ENCODE measurements around the gene ARHGAP40.

ARHGAP40 gene

GRCh38 chr20:38644588-38645260 is 43.1 kb downstream of the ARHGAP40 start:
- Histone ChIP-seq H3K9ac (ENCODE audit: insufficient read length, low read depth) (no peak overlapping the region), H3K36me3 (ENCODE audit: insufficient read depth, insufficient read length, low read length) (no peaks in the 10 kb centered on the region), H3K4me1 (ENCODE audit: insufficient read depth, insufficient read length) (peaks cover 13% of the 10 kb centered on the region), H3K4me3 (ENCODE audit: insufficient read length, low read depth) (no peak overlapping the region), H3K9me3 (ENCODE audit: insufficient read depth, low read length) (no peaks in the 10 kb centered on the region), H3K27me3 (ENCODE audit: insufficient read depth, insufficient read length) (peaks cover 49% of the 10 kb centered on the region)
- no peak for DNase-seq (ENCODE audit: low read depth, low spot score)
- TF ChIP-seq SUZ12 (IDR thresholded peaks at IDR 0.05; ENCODE audit: extremely low read depth, insufficient read depth, insufficient read length): no peak
- TF ChIP-seq ZNF274 (IDR thresholded peaks at IDR 0.05; ENCODE audit: low read depth, low read length): no peak

GRCh38 chr20:38645351-38645750 is 43.7 kb downstream of the ARHGAP40 start:
- TF ChIP-seq ZNF274 (IDR thresholded peaks at IDR 0.05; ENCODE audit: low read depth, low read length) (no peak), YY1 (IDR thresholded peaks at IDR 0.05; ENCODE audit: insufficient read depth, insufficient read length) (no peak), SUZ12 (IDR thresholded peaks at IDR 0.05; ENCODE audit: extremely low read depth, insufficient read depth, insufficient read length) (no peak)
- H3K4me3 ChIP-seq (ENCODE audit: insufficient read length, low read depth): no peak overlapping the region
- peaks cover 13% of the 10 kb centered on the region for H3K4me1 ChIP-seq (ENCODE audit: insufficient read depth, insufficient read length)
- no peak for DNase-seq (ENCODE audit: low read depth, low spot score)
- H3K27me3 ChIP-seq (ENCODE audit: insufficient read depth, insufficient read length): peaks cover 51% of the 10 kb centered on the region
- no peak overlapping the region for H3K9ac ChIP-seq (ENCODE audit: insufficient read length, low read depth)
- H3K9me3 ChIP-seq (ENCODE audit: insufficient read depth, low read length): no peaks in the 10 kb centered on the region
- H3K36me3 ChIP-seq (ENCODE audit: insufficient read depth, insufficient read length, low read length): no peaks in the 10 kb centered on the region

- Histone ChIP-seq H3K4me1 (ENCODE audit: insufficient read depth, insufficient read length) (peaks cover 13% of the 10 kb centered on the region), H3K27me3 (ENCODE audit: insufficient read depth, insufficient read length) (peaks cover 51% of the 10 kb centered on the region), H3K9ac (ENCODE audit: insufficient read length, low read depth) (peak overlapping the region; percentile 71), H3K4me3 (ENCODE audit: insufficient read length, low read depth) (peak overlapping the region; percentile 5), H3K36me3 (ENCODE audit: insufficient read depth, insufficient read length, low read length) (no peaks in the 10 kb centered on the region), H3K9me3 (ENCODE audit: insufficient read depth, low read length) (no peaks in the 10 kb centered on the region)
- DNase-seq (ENCODE audit: low read depth, low spot score): peak; percentile 71
- TF ChIP-seq SUZ12 (IDR thresholded peaks at IDR 0.05; ENCODE audit: extremely low read depth, insufficient read depth, insufficient read length): no peak
- TF ChIP-seq YY1 (IDR thresholded peaks at IDR 0.05; ENCODE audit: insufficient read depth, insufficient read length): no peak
- TF ChIP-seq ZNF274 (IDR thresholded peaks at IDR 0.05; ENCODE audit: low read depth, low read length): no peak
Measured at GRCh38 chr20:38645980-38646858, 44.6 kb downstream of the ARHGAP40 start.

- peak; percentile 43 for DNase-seq (ENCODE audit: low read depth, low spot score)
- peaks cover 13% of the 10 kb centered on the region for H3K4me1 ChIP-seq (ENCODE audit: insufficient read depth, insufficient read length)
- no peaks in the 10 kb centered on the region for H3K36me3 ChIP-seq (ENCODE audit: insufficient read depth, insufficient read length, low read length)
- H3K9ac ChIP-seq (ENCODE audit: insufficient read length, low read depth): no peak overlapping the region
- peaks cover 58% of the 10 kb centered on the region for H3K27me3 ChIP-seq (ENCODE audit: insufficient read depth, insufficient read length)
- no peak overlapping the region for H3K4me3 ChIP-seq (ENCODE audit: insufficient read length, low read depth)
- TF ChIP-seq SUZ12 (IDR thresholded peaks at IDR 0.05; ENCODE audit: extremely low read depth, insufficient read depth, insufficient read length) (no peak), ZNF274 (IDR thresholded peaks at IDR 0.05; ENCODE audit: low read depth, low read length) (no peak), YY1 (IDR thresholded peaks at IDR 0.05; ENCODE audit: insufficient read depth, insufficient read length) (no peak)
- no peaks in the 10 kb centered on the region for H3K9me3 ChIP-seq (ENCODE audit: insufficient read depth, low read length)
Measured at GRCh38 chr20:38649275-38649891, 47.8 kb downstream of the ARHGAP40 start.

- DNase-seq (ENCODE audit: low read depth, low spot score): no peak
- Histone ChIP-seq H3K27me3 (ENCODE audit: insufficient read depth, insufficient read length) (peaks cover 56% of the 10 kb centered on the region), H3K9me3 (ENCODE audit: insufficient read depth, low read length) (no peaks in the 10 kb centered on the region), H3K9ac (ENCODE audit: insufficient read length, low read depth) (no peak overlapping the region), H3K4me3 (ENCODE audit: insufficient read length, low read depth) (no peak overlapping the region), H3K4me1 (ENCODE audit: insufficient read depth, insufficient read length) (peaks cover 13% of the 10 kb centered on the region), H3K36me3 (ENCODE audit: insufficient read depth, insufficient read length, low read length) (no peaks in the 10 kb centered on the region)
- TF ChIP-seq ZNF274 (IDR thresholded peaks at IDR 0.05; ENCODE audit: low read depth, low read length): no peak
- no peak for TF ChIP-seq SUZ12 (IDR thresholded peaks at IDR 0.05; ENCODE audit: extremely low read depth, insufficient read depth, insufficient read length)
- no peak for TF ChIP-seq YY1 (IDR thresholded peaks at IDR 0.05; ENCODE audit: insufficient read depth, insufficient read length)
Measured at GRCh38 chr20:38650010-38650409, 48.4 kb downstream of the ARHGAP40 start.

- Histone ChIP-seq H3K9me3 (ENCODE audit: insufficient read depth, low read length) (no peaks in the 10 kb centered on the region), H3K27me3 (ENCODE audit: insufficient read depth, insufficient read length) (peaks cover 47% of the 10 kb centered on the region), H3K36me3 (ENCODE audit: insufficient read depth, insufficient read length, low read length) (no peaks in the 10 kb centered on the region), H3K4me1 (ENCODE audit: insufficient read depth, insufficient read length) (peaks cover 7% of the 10 kb centered on the region), H3K9ac (ENCODE audit: insufficient read length, low read depth) (no peak overlapping the region), H3K4me3 (ENCODE audit: insufficient read length, low read depth) (no peak overlapping the region)
- no peak for DNase-seq (ENCODE audit: low read depth, low spot score)
- TF ChIP-seq ZNF274 (IDR thresholded peaks at IDR 0.05; ENCODE audit: low read depth, low read length) (no peak), SUZ12 (IDR thresholded peaks at IDR 0.05; ENCODE audit: extremely low read depth, insufficient read depth, insufficient read length) (no peak), YY1 (IDR thresholded peaks at IDR 0.05; ENCODE audit: insufficient read depth, insufficient read length) (no peak)
Measured at GRCh38 chr20:38651154-38651553, 49.5 kb downstream of the ARHGAP40 start.

- Histone ChIP-seq H3K4me1 (ENCODE audit: insufficient read depth, insufficient read length) (peaks cover 5% of the 10 kb centered on the region), H3K4me3 (ENCODE audit: insufficient read length, low read depth) (no peak overlapping the region), H3K27me3 (ENCODE audit: insufficient read depth, insufficient read length) (peaks cover 43% of the 10 kb centered on the region), H3K9ac (ENCODE audit: insufficient read length, low read depth) (no peak overlapping the region), H3K9me3 (ENCODE audit: insufficient read depth, low read length) (no peaks in the 10 kb centered on the region), H3K36me3 (ENCODE audit: insufficient read depth, insufficient read length, low read length) (no peaks in the 10 kb centered on the region)
- DNase-seq (ENCODE audit: low read depth, low spot score): no peak
- no peak for TF ChIP-seq YY1 (IDR thresholded peaks at IDR 0.05; ENCODE audit: insufficient read depth, insufficient read length)
- no peak for TF ChIP-seq ZNF274 (IDR thresholded peaks at IDR 0.05; ENCODE audit: low read depth, low read length)
- no peak for TF ChIP-seq SUZ12 (IDR thresholded peaks at IDR 0.05; ENCODE audit: extremely low read depth, insufficient read depth, insufficient read length)
Measured at GRCh38 chr20:38651562-38651961, 50.0 kb downstream of the ARHGAP40 start.
